B cell (primary cell): ENCODE measurements around the gene FOXA3.

Source experiments
- CTCF ChIP-seq: fragments of 200-600 bp; IDR thresholded peaks from one replicate; pipeline ENCODE4 v1.8.0; 2022; ENCODE audit warnings: antibody characterized with exemption, mild to moderate bottlenecking
- EZH2 ChIP-seq: IDR thresholded peaks from 2 replicates; pipeline ENCODE4 v1.6.1; 2012; ENCODE audit warnings: borderline replicate concordance, low read depth, mild to moderate bottlenecking, moderate library complexity, low read length; ENCODE audit not compliant: insufficient read depth, poor library complexity, severe bottlenecking

- TF ChIP-seq CTCF: no peak
- no peak for TF ChIP-seq EZH2
Measured at GRCh38 chr19:45815481-45816216, 48.5 kb upstream of the FOXA3 start.
